ENCODE data around the gene CLIC5. TPM values are rescaled to one million over a fixed set of nuclear protein-coding genes. Genes with fewer than 3 reads are reported as not detected.
A peak's percentile ranks its signal among the peaks of the same experiment; 100 is the strongest.

The CLIC5 gene
- total and polyA plus RNA-seq, 9 donors, result 8.5 to 15.4 (median 14.2) TPM

DNA sequence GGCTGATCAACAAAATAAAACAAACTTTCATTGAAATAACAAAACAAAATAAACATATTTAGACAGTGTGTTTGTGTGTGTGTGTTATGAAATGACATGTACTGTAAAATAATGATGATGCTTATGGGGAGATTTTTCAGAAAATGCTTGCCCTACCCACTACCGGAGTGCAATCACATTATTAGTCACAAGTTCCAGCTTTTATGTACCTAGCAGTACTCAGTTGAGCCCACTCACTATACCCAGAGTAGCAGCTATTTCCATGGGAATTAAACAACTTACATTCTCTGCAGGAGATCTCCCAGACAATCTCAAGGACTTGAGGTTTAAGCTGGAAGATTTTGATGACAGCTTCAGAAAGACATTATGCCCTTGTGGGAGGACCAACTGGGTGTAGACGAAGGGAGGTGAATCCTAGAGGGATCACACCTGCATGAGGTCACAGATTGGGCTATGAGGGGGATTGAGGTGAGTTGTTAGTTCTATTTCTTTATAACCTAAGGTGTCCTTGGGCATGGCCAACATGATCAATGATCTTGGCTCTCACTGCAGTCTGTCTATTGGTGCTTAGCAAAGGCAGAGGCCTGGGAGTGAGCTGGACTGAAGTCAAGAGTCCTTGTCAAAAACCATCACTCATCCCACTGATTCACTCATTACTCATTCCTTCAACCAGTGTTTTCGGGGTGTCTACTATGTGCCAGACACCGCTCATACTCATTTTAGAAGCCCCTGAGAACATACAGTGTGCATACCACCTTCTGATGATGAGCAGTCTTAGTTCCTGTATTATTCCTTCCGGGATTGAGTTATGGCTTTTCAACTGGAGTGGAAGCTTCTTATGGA is 6.7 kb upstream of the CLIC5 start:
- H3K27me3 ChIP-seq (ENCODE audit: control insufficient read depth, insufficient read depth, low read length), result peaks cover 4% of the 10 kb centered on the region
- DNase-seq, result no peak
- H3K4me1 ChIP-seq (ENCODE audit: control insufficient read depth, insufficient read depth, low read length), result no peaks in the 10 kb centered on the region
- no peak overlapping the region for H3K4me3 ChIP-seq (ENCODE audit: low read length)
- no peak overlapping the region for H3K27ac ChIP-seq (ENCODE audit: low read length)
- 54% methylated on average over 2 of the region's 5 CpGs for WGBS (ENCODE audit: insufficient coverage)
- no peaks in the 10 kb centered on the region for H3K9me3 ChIP-seq (replicated peaks; ENCODE audit: control insufficient read depth, low read depth, low read length)
- H3K36me3 ChIP-seq (ENCODE audit: control insufficient read depth, insufficient read depth, low read length), result no peaks in the 10 kb centered on the region

- DNase-seq, result no peak
- peaks cover 2% of the 10 kb centered on the region for H3K9me3 ChIP-seq (replicated peaks; ENCODE audit: control insufficient read depth, low read depth, low read length)
- peaks cover 36% of the 10 kb centered on the region for H3K27me3 ChIP-seq (ENCODE audit: control insufficient read depth, insufficient read depth, low read length)
- whole genome bisulfite sequencing (ENCODE audit: insufficient coverage), result 100% methylated on average over 1 of the region's 2 CpGs
- H3K4me1 ChIP-seq (ENCODE audit: control insufficient read depth, insufficient read depth, low read length), result peaks cover 4% of the 10 kb centered on the region
- H3K36me3 ChIP-seq (ENCODE audit: control insufficient read depth, insufficient read depth, low read length), result no peaks in the 10 kb centered on the region
- no peak overlapping the region for H3K4me3 ChIP-seq (ENCODE audit: low read length)
- no peak overlapping the region for H3K27ac ChIP-seq (ENCODE audit: low read length)
These were observed 2.1 kb upstream of the CLIC5 start for GRCh38 chr6:46017726-46018125.

- H3K27me3 ChIP-seq (ENCODE audit: control insufficient read depth, insufficient read depth, low read length), result peaks cover 38% of the 10 kb centered on the region
- peaks cover 6% of the 10 kb centered on the region for H3K4me1 ChIP-seq (ENCODE audit: control insufficient read depth, insufficient read depth, low read length)
- H3K36me3 ChIP-seq (ENCODE audit: control insufficient read depth, insufficient read depth, low read length), result no peaks in the 10 kb centered on the region
- WGBS (ENCODE audit: insufficient coverage), result no CpG with 5 or more reads among the region's 8 CpGs
- peaks cover 2% of the 10 kb centered on the region for H3K9me3 ChIP-seq (replicated peaks; ENCODE audit: control insufficient read depth, low read depth, low read length)
- H3K4me3 ChIP-seq (ENCODE audit: low read length), result no peak overlapping the region
- no peak for DNase-seq
- H3K27ac ChIP-seq (ENCODE audit: low read length), result no peak overlapping the region
These were observed 476 bp upstream of the CLIC5 start for GRCh38 chr6:46016063-46016608.

- WGBS (ENCODE audit: insufficient coverage), result 4% methylated on average over 13 of the region's 21 CpGs
- Histone ChIP-seq H3K27me3 (ENCODE audit: control insufficient read depth, insufficient read depth, low read length) (peaks cover 42% of the 10 kb centered on the region), H3K36me3 (ENCODE audit: control insufficient read depth, insufficient read depth, low read length) (no peaks in the 10 kb centered on the region), H3K4me3 (ENCODE audit: low read length) (peak overlapping the region; percentile 54), H3K9me3 (replicated peaks; ENCODE audit: control insufficient read depth, low read depth, low read length) (peaks cover 2% of the 10 kb centered on the region), H3K27ac (ENCODE audit: low read length) (peak overlapping the region; percentile 74), H3K4me1 (ENCODE audit: control insufficient read depth, insufficient read depth, low read length) (peaks cover 6% of the 10 kb centered on the region)
- DNase-seq, result no peak
These were observed 1.0 kb downstream of the CLIC5 start for GRCh38 chr6:46014511-46015118.

- peak overlapping the region; percentile 74 for H3K27ac ChIP-seq (ENCODE audit: low read length)
- no CpG with 5 or more reads among the region's 2 CpGs for WGBS (ENCODE audit: insufficient coverage)
- no peak for DNase-seq
- peak overlapping the region; percentile 54 for H3K4me3 ChIP-seq (ENCODE audit: low read length)
- peaks cover 2% of the 10 kb centered on the region for H3K9me3 ChIP-seq (replicated peaks; ENCODE audit: control insufficient read depth, low read depth, low read length)
- no peaks in the 10 kb centered on the region for H3K36me3 ChIP-seq (ENCODE audit: control insufficient read depth, insufficient read depth, low read length)
- peaks cover 42% of the 10 kb centered on the region for H3K27me3 ChIP-seq (ENCODE audit: control insufficient read depth, insufficient read depth, low read length)
- peaks cover 6% of the 10 kb centered on the region for H3K4me1 ChIP-seq (ENCODE audit: control insufficient read depth, insufficient read depth, low read length)
These were observed 1.6 kb downstream of the CLIC5 start for GRCh38 chr6:46014046-46014445.

- no peak overlapping the region for H3K4me3 ChIP-seq (ENCODE audit: low read length)
- H3K36me3 ChIP-seq (ENCODE audit: control insufficient read depth, insufficient read depth, low read length), result no peaks in the 10 kb centered on the region
- peaks cover 6% of the 10 kb centered on the region for H3K4me1 ChIP-seq (ENCODE audit: control insufficient read depth, insufficient read depth, low read length)
- H3K27me3 ChIP-seq (ENCODE audit: control insufficient read depth, insufficient read depth, low read length), result peaks cover 42% of the 10 kb centered on the region
- WGBS (ENCODE audit: insufficient coverage), result 79% methylated on average over 2 of the region's 4 CpGs
- peak overlapping the region; percentile 66 for H3K27ac ChIP-seq (ENCODE audit: low read length)
- no peak for DNase-seq
- H3K9me3 ChIP-seq (replicated peaks; ENCODE audit: control insufficient read depth, low read depth, low read length), result peaks cover 2% of the 10 kb centered on the region
These were observed 2.0 kb downstream of the CLIC5 start for GRCh38 chr6:46013639-46014038.

- Histone ChIP-seq H3K4me3 (ENCODE audit: low read length) (no peak overlapping the region), H3K4me1 (ENCODE audit: control insufficient read depth, insufficient read depth, low read length) (peaks cover 6% of the 10 kb centered on the region), H3K36me3 (ENCODE audit: control insufficient read depth, insufficient read depth, low read length) (no peaks in the 10 kb centered on the region), H3K27me3 (ENCODE audit: control insufficient read depth, insufficient read depth, low read length) (peaks cover 41% of the 10 kb centered on the region), H3K27ac (ENCODE audit: low read length) (peak overlapping the region; percentile 10), H3K9me3 (replicated peaks; ENCODE audit: control insufficient read depth, low read depth, low read length) (peaks cover 2% of the 10 kb centered on the region)
- DNase-seq, result no peak
- WGBS (ENCODE audit: insufficient coverage), result no CpG with 5 or more reads among the region's 1 CpG
These were observed 2.8 kb downstream of the CLIC5 start for GRCh38 chr6:46012834-46013233.

- no peaks in the 10 kb centered on the region for H3K36me3 ChIP-seq (ENCODE audit: control insufficient read depth, insufficient read depth, low read length)
- peaks cover 35% of the 10 kb centered on the region for H3K27me3 ChIP-seq (ENCODE audit: control insufficient read depth, insufficient read depth, low read length)
- peaks cover 6% of the 10 kb centered on the region for H3K4me1 ChIP-seq (ENCODE audit: control insufficient read depth, insufficient read depth, low read length)
- DNase-seq, result no peak
- peak overlapping the region; percentile 75 for H3K27ac ChIP-seq (ENCODE audit: low read length)
- no peaks in the 10 kb centered on the region for H3K9me3 ChIP-seq (replicated peaks; ENCODE audit: control insufficient read depth, low read depth, low read length)
- WGBS (ENCODE audit: insufficient coverage), result 70% methylated on average over 3 of the region's 8 CpGs
- H3K4me3 ChIP-seq (ENCODE audit: low read length), result no peak overlapping the region
These were observed 4.2 kb downstream of the CLIC5 start for GRCh38 chr6:46011188-46012085.

GRCh38 chr6:46010771-46011170 is 4.9 kb downstream of the CLIC5 start:
- DNase-seq, result no peak
- no peaks in the 10 kb centered on the region for H3K36me3 ChIP-seq (ENCODE audit: control insufficient read depth, insufficient read depth, low read length)
- H3K27ac ChIP-seq (ENCODE audit: low read length), result no peak overlapping the region
- H3K4me1 ChIP-seq (ENCODE audit: control insufficient read depth, insufficient read depth, low read length), result peaks cover 6% of the 10 kb centered on the region
- H3K27me3 ChIP-seq (ENCODE audit: control insufficient read depth, insufficient read depth, low read length), result peaks cover 29% of the 10 kb centered on the region
- H3K4me3 ChIP-seq (ENCODE audit: low read length), result no peak overlapping the region
- H3K9me3 ChIP-seq (replicated peaks; ENCODE audit: control insufficient read depth, low read depth, low read length), result no peaks in the 10 kb centered on the region
- WGBS (ENCODE audit: insufficient coverage), result 80% methylated on average over 5 of the region's 5 CpGs

Measured in muscle of leg (tissue), 11 donors.